GM23338 (cell line): ENCODE data around the gene RNF151. TPM values are rescaled to one million over a fixed set of nuclear protein-coding genes. Genes with fewer than 3 reads are reported as not detected.
A peak's percentile ranks its signal among the peaks of the same experiment; 100 is the strongest.

Source experiments
- ATAC-seq: fragments of 200-7000 bp; cut with Tn5 transposase; 3 replicates; pipeline ENCODE4 v1.9.1; 2020
- DNase-seq: peaks from one replicate; pipeline ENCODE4 v3.0.0-alpha.2; 2015; ENCODE audit warnings: low spot score
- H2AFZ ChIP-seq: fragments of 200-600 bp; sonication (generic); 2 replicates; pipeline ENCODE4 v1.8.0; 2016; ENCODE audit warnings: antibody characterized with exemption, mild to moderate bottlenecking, moderate library complexity
- H3F3A ChIP-seq: fragments of 200-600 bp; sonication (generic); replicated peaks from 2 replicates; pipeline ENCODE4 v1.8.0; 2017; ENCODE audit warnings: antibody characterized with exemption, mixed run types, low read depth
- H3K27ac ChIP-seq: fragments of 200-600 bp; sonication (generic); 2 replicates; pipeline ENCODE4 v1.6.1; 2016; ENCODE audit warnings: low read depth
- H3K27me3 ChIP-seq: fragments of 200-600 bp; sonication (generic); 2 replicates; pipeline ENCODE4 v1.8.0; 2016; ENCODE audit warnings: mild to moderate bottlenecking, mixed run types, moderate library complexity; ENCODE audit not compliant: insufficient read depth
- H3K36me3 ChIP-seq: fragments of 200-600 bp; sonication (generic); 2 replicates; pipeline ENCODE4 v1.8.0; 2016; ENCODE audit warnings: mild to moderate bottlenecking; ENCODE audit not compliant: insufficient read depth
- H3K4me1 ChIP-seq: fragments of 200-600 bp; sonication (generic); 2 replicates; pipeline ENCODE4 v1.8.0; 2016; ENCODE audit warnings: mild to moderate bottlenecking, moderate library complexity; ENCODE audit not compliant: insufficient read depth
- H3K4me2 ChIP-seq: fragments of 200-600 bp; sonication (generic); 2 replicates; pipeline ENCODE4 v1.7.1; 2017; ENCODE audit warnings: mixed run types
- H3K4me3 ChIP-seq: fragments of 200-600 bp; sonication (generic); 2 replicates; pipeline ENCODE4 v1.6.1; 2016; ENCODE audit warnings: mixed run types
- H3K79me2 ChIP-seq: fragments of 200-600 bp; sonication (generic); replicated peaks from 2 replicates; pipeline ENCODE4 v1.8.0; 2017; ENCODE audit warnings: mild to moderate bottlenecking; ENCODE audit not compliant: insufficient read depth
- H3K9me2 ChIP-seq: fragments of 200-600 bp; sonication (generic); 2 replicates; pipeline ENCODE4 v1.8.0; 2017; ENCODE audit not compliant: insufficient read depth
- H4K20me1 ChIP-seq: fragments of 200-600 bp; sonication (generic); replicated peaks from 2 replicates; pipeline ENCODE4 v1.8.0; 2017; ENCODE audit warnings: mild to moderate bottlenecking; ENCODE audit not compliant: insufficient read depth
- H3K27ac Mint-ChIP-seq: 2 replicates; pipeline ENCODE4 v1.8.0; 2020; ENCODE audit warnings: inconsistent platforms, mild to moderate bottlenecking, moderate library complexity, mixed read lengths
- H3K27me3 Mint-ChIP-seq: 3 replicates; pipeline ENCODE4 v1.8.0; 2022; ENCODE audit warnings: low read depth, mild to moderate bottlenecking, moderate library complexity, mixed read lengths, inconsistent platforms; ENCODE audit not compliant: insufficient read depth, poor library complexity
- H3K36me3 Mint-ChIP-seq: 3 replicates; pipeline ENCODE4 v1.8.0; 2021; ENCODE audit warnings: low read depth, mild to moderate bottlenecking, inconsistent platforms, moderate library complexity, mixed read lengths
- H3K4me1 Mint-ChIP-seq: 3 replicates; pipeline ENCODE4 v1.8.0; 2020; ENCODE audit warnings: mild to moderate bottlenecking, inconsistent platforms, mixed read lengths
- H3K4me3 Mint-ChIP-seq: 3 replicates; pipeline ENCODE4 v1.8.0; 2021; ENCODE audit warnings: moderate library complexity, mild to moderate bottlenecking, inconsistent platforms, mixed read lengths
- H3K9me3 Mint-ChIP-seq: 3 replicates; pipeline ENCODE4 v1.8.0; 2020; ENCODE audit warnings: moderate library complexity, mild to moderate bottlenecking, inconsistent platforms, mixed read lengths
- CREB1 ChIP-seq: fragments of 250-450 bp; sonication (Bioruptor Pico); IDR thresholded peaks from 2 replicates; pipeline ENCODE4 v1.5.0; 2020; ENCODE audit warnings: low read depth, mild to moderate bottlenecking, moderate library complexity
- CTCF ChIP-seq, 2 experiments: fragments of 200-600 bp in 1 of 2; sonication (generic) in 1 of 2; conservative IDR thresholded peaks; 2 replicates each; pipeline versions ENCODE4 v1.5.1 to v1.6.1; 2016 to 2017; ENCODE audit warnings: antibody characterized with exemption in 2 of 2, low read depth in 2 of 2, mild to moderate bottlenecking in 2 of 2, moderate library complexity in 1 of 2
- ETS1 ChIP-seq: IDR thresholded peaks from 2 replicates; pipeline ENCODE4 v1.6.1; 2016; ENCODE audit warnings: antibody characterized with exemption
- EZH2 ChIP-seq: fragments of 200-600 bp; sonication (generic); IDR thresholded peaks from one replicate; pipeline ENCODE4 v1.8.0; 2017; ENCODE audit warnings: antibody characterized with exemption, mild to moderate bottlenecking, low read depth; ENCODE audit not compliant: unreplicated experiment
- EZH2phosphoT487 ChIP-seq: fragments of 200-600 bp; sonication (generic); IDR thresholded peaks from one replicate; pipeline ENCODE4 v1.8.1; 2018; ENCODE audit warnings: antibody characterized with exemption; ENCODE audit not compliant: unreplicated experiment
- JUNB ChIP-seq: IDR thresholded peaks from one replicate; pipeline ENCODE4 v1.6.1; 2016; ENCODE audit warnings: antibody characterized with exemption; ENCODE audit not compliant: unreplicated experiment
- NANOG ChIP-seq: IDR thresholded peaks from 2 replicates; pipeline ENCODE4 v1.6.1; 2016; ENCODE audit warnings: antibody characterized with exemption, borderline replicate concordance
- POLR2AphosphoS5 ChIP-seq: IDR thresholded peaks from 2 replicates; pipeline ENCODE4 v1.6.1; 2016; ENCODE audit warnings: antibody characterized with exemption, low read depth
- REST ChIP-seq: IDR thresholded peaks from one replicate; pipeline ENCODE4 v1.6.1; 2018; ENCODE audit warnings: antibody characterized with exemption; ENCODE audit not compliant: unreplicated experiment
- STAT1 ChIP-seq: IDR thresholded peaks from one replicate; pipeline ENCODE4 v1.6.1; 2016; ENCODE audit warnings: antibody characterized with exemption; ENCODE audit not compliant: unreplicated experiment
- ZNF331 ChIP-seq: fragments of 250-450 bp; sonication (Bioruptor Pico); IDR thresholded peaks from 2 replicates; pipeline ENCODE4 v1.5.0; 2020; ENCODE audit warnings: low read depth, mild to moderate bottlenecking, moderate library complexity
- ZNF462 ChIP-seq: fragments of 250-450 bp; sonication (Bioruptor Pico); IDR thresholded peaks from 2 replicates; pipeline ENCODE4 v1.5.0; 2020; ENCODE audit warnings: mild to moderate bottlenecking, moderate library complexity
- polyA plus RNA-seq: library from polyadenylated mRNA; unstranded; fragments of >200 nt; fragmentation: Nextera tagmentation; extraction: Ambion mirVana; gene quantifications from 2 replicates; pipeline ENCODE4 v1.2.1, GENCODE V29; 2016
- total RNA-seq: library from RNA; depleted of rRNA; stranded (reverse); fragments of >200 nt; shearing (Covaris generic); gene quantifications from 2 replicates; pipeline ENCODE4 v1.2.3, GENCODE V29; 2014

Gene RNF151
- total and polyA plus RNA-seq, 2 experiments from 2014 or later: not detected

GRCh38 chr16:1941162-1942046 lies 25.3 kb upstream of the RNF151 start:
- no peak for TF ChIP-seq REST
- no peak for TF ChIP-seq JUNB
- TF ChIP-seq POLR2AphosphoS5: no peak
- no peak for TF ChIP-seq ETS1
- TF ChIP-seq EZH2phosphoT487: no peak
- no peak for TF ChIP-seq STAT1
- TF ChIP-seq CTCF (conservative IDR thresholded peaks at IDR 0.05; ENCODE audit: low read depth in 2 of 2): peak; percentile 53 to 68
- TF ChIP-seq EZH2: no peak
- no peak for TF ChIP-seq ZNF331 (CRISPR knock-in tag)
- TF ChIP-seq ZNF462 (CRISPR knock-in tag): no peak
- TF ChIP-seq CREB1: 0 out of 2 replicates have a peak, but pooled peaks have one; percentile 18
- TF ChIP-seq NANOG: no peak
- Mint-ChIP-seq H3K9me3 (no peaks in the 10 kb centered on the region), H3K27me3 (peaks cover 11% of the 10 kb centered on the region), H3K4me1 (peaks cover 20% of the 10 kb centered on the region), H3K27ac (no peak overlapping the region), H3K4me3 (peak overlapping the region; percentile 85), H3K36me3 (peaks cover 16% of the 10 kb centered on the region)
- Histone ChIP-seq H3K27ac (no peak overlapping the region), H3K4me3 (no peak overlapping the region), H4K20me1 (no peaks in the 10 kb centered on the region; the same call in 1 of the 2 replicates), H3F3A (0 out of 2 replicates have a peak, but pooled peaks cover 10% of the 10 kb centered on the region), H2AFZ (no peak overlapping the region), H3K36me3 (no peaks in the 10 kb centered on the region), H3K79me2 (no peaks in the 10 kb centered on the region), H3K9me2 (no peaks in the 10 kb centered on the region), H3K27me3 (no peaks in the 10 kb centered on the region), H3K4me1 (peaks cover 15% of the 10 kb centered on the region; the same call in 1 of the 2 replicates), H3K4me2 (peak overlapping the region; percentile 93)
- peak; percentile 61 for ATAC-seq
- DNase-seq: peak; percentile 78
